ENCODE data around the gene DENND1A.

- TF ChIP-seq, protein P1, sequence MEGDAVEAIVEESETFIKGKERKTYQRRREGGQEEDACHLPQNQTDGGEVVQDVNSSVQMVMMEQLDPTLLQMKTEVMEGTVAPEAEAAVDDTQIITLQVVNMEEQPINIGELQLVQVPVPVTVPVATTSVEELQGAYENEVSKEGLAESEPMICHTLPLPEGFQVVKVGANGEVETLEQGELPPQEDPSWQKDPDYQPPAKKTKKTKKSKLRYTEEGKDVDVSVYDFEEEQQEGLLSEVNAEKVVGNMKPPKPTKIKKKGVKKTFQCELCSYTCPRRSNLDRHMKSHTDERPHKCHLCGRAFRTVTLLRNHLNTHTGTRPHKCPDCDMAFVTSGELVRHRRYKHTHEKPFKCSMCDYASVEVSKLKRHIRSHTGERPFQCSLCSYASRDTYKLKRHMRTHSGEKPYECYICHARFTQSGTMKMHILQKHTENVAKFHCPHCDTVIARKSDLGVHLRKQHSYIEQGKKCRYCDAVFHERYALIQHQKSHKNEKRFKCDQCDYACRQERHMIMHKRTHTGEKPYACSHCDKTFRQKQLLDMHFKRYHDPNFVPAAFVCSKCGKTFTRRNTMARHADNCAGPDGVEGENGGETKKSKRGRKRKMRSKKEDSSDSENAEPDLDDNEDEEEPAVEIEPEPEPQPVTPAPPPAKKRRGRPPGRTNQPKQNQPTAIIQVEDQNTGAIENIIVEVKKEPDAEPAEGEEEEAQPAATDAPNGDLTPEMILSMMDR (IDR thresholded peaks at IDR 0.05), result no peak
- no peak for TF ChIP-seq POLR2A (IDR thresholded peaks at IDR 0.05)
Observed at GRCh38 chr9:123834889-123835562, 94.9 kb downstream of the DENND1A start.

All from heart left ventricle (tissue), 13 donors.